Ovary (tissue), 10 donors: ENCODE data around the gene SPINK1. TPM values are rescaled to one million over a fixed set of nuclear protein-coding genes. Genes with fewer than 3 reads are reported as not detected.

ENCODE experiments used
- DNase-seq, 5 donors: peaks; one replicate each; pipeline ENCODE4 v3.0.0-alpha.2; 2019 to 2020
- H3K27ac ChIP-seq, 2 donors: fragments of 200-600 bp; one replicate each; pipeline versions ENCODE4 v1.5.1 to v1.8.0; 2019 to 2022
- H3K27me3 ChIP-seq: fragments of 200-600 bp; one replicate; pipeline ENCODE4 v1.8.0; 2022
- H3K36me3 ChIP-seq: fragments of 200-600 bp; sonication (generic); one replicate; pipeline ENCODE4 v1.5.1; 2019
- H3K4me1 ChIP-seq: one replicate; pipeline ENCODE4 v1.8.1; 2013; ENCODE audit warnings: mild to moderate bottlenecking, moderate library complexity; ENCODE audit not compliant: insufficient read depth
- H3K4me3 ChIP-seq: fragments of 200-600 bp; sonication (generic); one replicate; pipeline ENCODE4 v1.5.1; 2017
- H3K9me3 ChIP-seq, 2 donors: fragments of 200-600 bp in 1 of 2; sonication (generic) in 1 of 2; one replicate each; pipeline versions ENCODE4 v1.5.1 to v1.8.1; 2013 to 2019; ENCODE audit warnings: mild to moderate bottlenecking in 1 of 2, moderate library complexity in 1 of 2
- EP300 ChIP-seq: sonication (generic); formaldehyde crosslinking; IDR thresholded peaks from one replicate; pipeline ENCODE4 v1.6.1; 2017; ENCODE audit warnings: antibody characterized with exemption
- POLR2A ChIP-seq: fragments of 450-650 bp; IDR thresholded peaks from one replicate; pipeline ENCODE4 v1.6.1; 2017; ENCODE audit warnings: antibody characterized with exemption, mild to moderate bottlenecking, moderate library complexity
- WGBS, 3 donors: extraction: QIAGEN DNeasy Blood & Tissue Kit in 1 of 3; methylation state at CpG; one replicate each; pipeline versions ENCODE4 v1.1.5 to v1.1.7; 2013 to 2017; 5-methylcytosine and 5-hydroxymethylcytosine counted together
- intact Hi-C, 4 donors: fragments of 100-400 bp; cut with DNase I; formaldehyde crosslinking; loops; one replicate each; pipeline versions ENCODE4 v1.11.0 to v1.15.1; 2022 to 2023
- long read RNA-seq, 3 donors: library from polyadenylated mRNA in 2 of 3; unstranded in 2 of 3; transcript quantifications; one replicate each; pipeline ENCODE4 v2.0.0 and lab custom pipeline, GENCODE V29; 2021 to 2026
- polyA plus RNA-seq, 2 donors: library from polyadenylated mRNA; stranded (reverse); fragments of 200-250 nt in 1 of 2; fragments of 350-450 nt in 1 of 2; fragmentation: Illumina TruSeq in 1 of 2; extraction: RNeasy Lipid Tissue Mini Kit (QIAGEN cat#74804) in 1 of 2; gene quantifications; one replicate each; pipeline ENCODE4 v1.2.3, GENCODE V29; 2013 to 2014
- total RNA-seq, 7 donors: library from RNA; depleted of rRNA in 2 of 7; stranded (reverse); fragments of >200 nt in 2 of 7; fragmentation: NEBNext Ultra II Directional in 3 of 7; extraction: Animal tissue kit (Norgen Biotek cat#: 25700) in 3 of 7; gene quantifications; one replicate each; pipeline versions ENCODE4 v1.1.0 to v1.2.4, GENCODE V29; 2016 to 2023
- TF ChIP-seq, protein P1 (sequence below), 3 donors: fragments of 450-650 bp in 2 of 3; fragments of 200-600 bp in 1 of 3; IDR thresholded peaks; one replicate each; pipeline versions ENCODE4 v1.5.1 to v1.8.0; 2016 to 2022; ENCODE audit warnings: antibody characterized with exemption in 3 of 3, mild to moderate bottlenecking in 1 of 3
- donor health status: DM: no; HTN: no; CAD: no; lungs with moderate emphysema.
- donor health status: DM: no; HTN: no; CAD: no.
- donor health status: Bipolar disorder and iron deficiency.
- donor health status: DM: yes; HTN: yes; CAD: no.
- donor health status: DM: no; HTN: no; CAD: no.
- donor health status: DM: yes; HTN: yes; CAD: no.

Gene SPINK1
- total RNA-seq (10 to 100 TPM in 2 of 7 donors, not detected in 5; 13.1 to 24.2 TPM), polyA plus RNA-seq (not detected)
- long read RNA-seq, donor 1, result 0 reads
- long read RNA-seq, donor 2, partial matches to known transcripts, result 0 of 1 reads
- long read RNA-seq, donor 2, other reads (novel, unspliced or antisense), result 0 of 1 reads
- long read RNA-seq, donor 3, result 0 reads

DNA sequence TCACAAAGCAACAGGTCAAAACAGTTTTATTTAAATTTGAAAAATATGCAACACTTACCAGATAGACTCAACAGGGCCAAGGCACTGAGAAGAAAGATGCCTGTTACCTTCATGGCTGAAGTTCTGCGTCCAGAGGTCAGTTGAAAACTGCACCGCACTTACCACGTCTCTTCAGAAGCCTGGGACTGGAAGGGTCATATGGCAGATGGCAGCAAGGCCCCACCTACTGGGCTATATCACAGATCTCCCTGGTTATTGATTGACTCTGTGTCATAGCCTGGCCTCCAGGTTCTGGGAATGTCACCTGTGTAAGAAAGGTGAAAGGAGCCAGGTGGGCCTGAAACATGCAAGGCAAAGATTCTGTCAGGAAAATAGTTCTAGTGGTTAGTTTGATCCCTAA is at the start of gene SPINK1:
Gene SPINK1, minus strand, starts transcription at position 207 of the 400 bp plus-strand sequence. Its CDS starts 94 bp downstream, at position 113.
- Histone ChIP-seq H3K36me3 (no peaks in the 10 kb centered on the region), H3K9me3 (no peaks in the 10 kb centered on the region), H3K27me3 (no peaks in the 10 kb centered on the region), H3K4me1 (no peaks in the 10 kb centered on the region), H3K4me3 (no peak within 1 kb of the TSS), H3K27ac (no peak within 1 kb of the TSS)
- DNase-seq, result no peak
- TF ChIP-seq, protein P1, sequence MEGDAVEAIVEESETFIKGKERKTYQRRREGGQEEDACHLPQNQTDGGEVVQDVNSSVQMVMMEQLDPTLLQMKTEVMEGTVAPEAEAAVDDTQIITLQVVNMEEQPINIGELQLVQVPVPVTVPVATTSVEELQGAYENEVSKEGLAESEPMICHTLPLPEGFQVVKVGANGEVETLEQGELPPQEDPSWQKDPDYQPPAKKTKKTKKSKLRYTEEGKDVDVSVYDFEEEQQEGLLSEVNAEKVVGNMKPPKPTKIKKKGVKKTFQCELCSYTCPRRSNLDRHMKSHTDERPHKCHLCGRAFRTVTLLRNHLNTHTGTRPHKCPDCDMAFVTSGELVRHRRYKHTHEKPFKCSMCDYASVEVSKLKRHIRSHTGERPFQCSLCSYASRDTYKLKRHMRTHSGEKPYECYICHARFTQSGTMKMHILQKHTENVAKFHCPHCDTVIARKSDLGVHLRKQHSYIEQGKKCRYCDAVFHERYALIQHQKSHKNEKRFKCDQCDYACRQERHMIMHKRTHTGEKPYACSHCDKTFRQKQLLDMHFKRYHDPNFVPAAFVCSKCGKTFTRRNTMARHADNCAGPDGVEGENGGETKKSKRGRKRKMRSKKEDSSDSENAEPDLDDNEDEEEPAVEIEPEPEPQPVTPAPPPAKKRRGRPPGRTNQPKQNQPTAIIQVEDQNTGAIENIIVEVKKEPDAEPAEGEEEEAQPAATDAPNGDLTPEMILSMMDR (IDR thresholded peaks at IDR 0.05), result no peak
- no peak for TF ChIP-seq POLR2A
- no peak for TF ChIP-seq EP300
- intact Hi-C loops, result no loop called here
- 92 to 95% (median 93%) methylated on average over 3 of the region's 3 CpGs for WGBS, 3 donors

- intact Hi-C loops, result no loop called here
- H3K4me1 ChIP-seq, result no peaks in the 10 kb centered on the region
Measured at GRCh38 chr5:147880487-147880886, 49.0 kb upstream of the SPINK1 start.

DNA sequence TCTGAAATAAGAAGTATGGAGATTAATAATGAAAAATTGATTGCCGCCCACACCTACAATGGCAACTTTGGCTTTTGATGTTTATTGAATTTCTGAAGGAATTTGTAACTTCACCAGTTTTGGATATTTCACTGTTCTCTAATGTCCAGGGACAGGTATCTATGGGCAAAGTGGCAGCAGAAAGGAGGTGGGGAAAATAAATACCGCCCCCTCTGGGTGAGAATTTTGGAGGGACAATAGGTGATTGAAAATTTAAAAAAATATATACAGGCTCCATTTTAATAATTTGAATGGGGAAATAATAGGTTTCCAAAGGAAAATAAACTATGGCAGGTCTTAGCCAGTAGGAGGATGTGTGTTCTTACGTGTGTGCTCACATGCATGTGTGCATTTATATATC is 48.3 kb upstream of the SPINK1 start:
- no peak for TF ChIP-seq POLR2A
- no peak for TF ChIP-seq EP300
- TF ChIP-seq, protein P1 (IDR thresholded peaks at IDR 0.05), result no peak
- intact Hi-C loops, result no loop called here
- no peak for DNase-seq
- 87 to 95% (median 91%) methylated on average over 3 of the region's 3 CpGs for WGBS, 3 donors
- no peaks in the 10 kb centered on the region for H3K36me3 ChIP-seq
- H3K9me3 ChIP-seq, result no peaks in the 10 kb centered on the region
- no peak overlapping the region for H3K4me3 ChIP-seq
- H3K27me3 ChIP-seq, result no peaks in the 10 kb centered on the region
- H3K27ac ChIP-seq, result no peak overlapping the region
- no peaks in the 10 kb centered on the region for H3K4me1 ChIP-seq

More at GRCh38 chr5:147880487-147880886, 49.0 kb upstream of the SPINK1 start:
- H3K36me3 ChIP-seq, result no peaks in the 10 kb centered on the region
- WGBS, 3 donors, result 87 to 90% (median 90%) methylated on average over 2 of the region's 2 CpGs
- no peaks in the 10 kb centered on the region for H3K9me3 ChIP-seq
- TF ChIP-seq POLR2A (no peak), EP300 (no peak)
- TF ChIP-seq, protein P1 (IDR thresholded peaks at IDR 0.05), result no peak
- H3K27ac ChIP-seq, result no peak overlapping the region
- no peak overlapping the region for H3K4me3 ChIP-seq
- DNase-seq, result no peak
- H3K27me3 ChIP-seq, result no peaks in the 10 kb centered on the region

- TF ChIP-seq EP300 (no peak), POLR2A (no peak)
- TF ChIP-seq, protein P1 (IDR thresholded peaks at IDR 0.05), result no peak
- no peak within 1 kb of the TSS for H3K4me3 ChIP-seq
- intact Hi-C loops, result no loop called here
- no peaks in the 10 kb centered on the region for H3K4me1 ChIP-seq
- H3K36me3 ChIP-seq, result no peaks in the 10 kb centered on the region
- DNase-seq, result no peak
- 52 to 64% (median 58%) methylated on average over 2 of the region's 2 CpGs for WGBS, 3 donors
- H3K9me3 ChIP-seq, result no peaks in the 10 kb centered on the region
- no peaks in the 10 kb centered on the region for H3K27me3 ChIP-seq
- H3K27ac ChIP-seq, result no peak within 1 kb of the TSS
Measured at GRCh38 chr5:147878066-147878759, 46.7 kb upstream of the SPINK1 start, which contains the start of gene SCGB3A2. SCGB3A2 (plus strand) TSS chr5:147878711; CDS start chr5:147878804, 93 bp downstream.
